HT-29 (cell line): Measurements from ENCODE around the gene KRTAP19-3. TPM values are rescaled to one million over a fixed set of nuclear protein-coding genes. Genes with fewer than 3 reads are reported as not detected.

Source experiments
- small RNA-seq: library from RNA; depleted of rRNA; stranded (forward); fragments of <200 nt; gene quantifications from one replicate; pipeline ENCODE3, GENCODE V24; 2014
- total RNA-seq: library from RNA; depleted of rRNA; stranded (reverse); fragments of >200 nt; shearing (Covaris generic); gene quantifications from 2 replicates; pipeline ENCODE4 v1.2.3, GENCODE V29; 2014; rRNA removed

KRTAP19-3 gene
- total RNA-seq, 1 experiment from 2014 or later, result not detected

Small RNA genes within 50 kb of the gene (small RNA-seq; reads per million reads assigned to genes)
- not detected for gene AP000567.1
- gene KRTAP19-10P, result not detected
- not detected for gene KRTAP19-11P
- gene KRTAP19-9P, result not detected

Other genes starting within 250 kb of the KRTAP19-3 start
- gene KRTAP24-1, start 209.1 kb downstream of the KRTAP19-3 start, total RNA-seq, result not detected in 2 replicates
- not detected in 2 replicates for gene KRTAP25-1, start 202.5 kb downstream of the KRTAP19-3 start, total RNA-seq
- not detected in 2 replicates for gene KRTAP26-1, start 171.7 kb downstream of the KRTAP19-3 start, total RNA-seq
- not detected in 2 replicates for gene KRTAP27-1, start 154.3 kb downstream of the KRTAP19-3 start, total RNA-seq
- not detected in 2 replicates for gene KRTAP23-1, start 143.4 kb downstream of the KRTAP19-3 start, total RNA-seq
- not detected in 2 replicates for gene KRTAP13-2, start 119.7 kb downstream of the KRTAP19-3 start, total RNA-seq
- not detected in 2 replicates for gene KRTAP13-1, start 96.0 kb downstream of the KRTAP19-3 start, total RNA-seq
- not detected in 2 replicates for gene KRTAP13-3, start 66.1 kb downstream of the KRTAP19-3 start, total RNA-seq
- gene KRTAP13-4, start 61.8 kb downstream of the KRTAP19-3 start, total RNA-seq, result not detected in 2 replicates
- not detected in 2 replicates for gene KRTAP15-1, start 51.7 kb downstream of the KRTAP19-3 start, total RNA-seq
- not detected in 2 replicates for gene KRTAP19-1, start 11.6 kb downstream of the KRTAP19-3 start, total RNA-seq
- gene KRTAP19-2, start 4.6 kb downstream of the KRTAP19-3 start, total RNA-seq, result not detected in 2 replicates
- not detected in 2 replicates for gene KRTAP19-4, start 5.2 kb upstream of the KRTAP19-3 start, total RNA-seq
- gene KRTAP19-5, start 10.1 kb upstream of the KRTAP19-3 start, total RNA-seq, result not detected in 2 replicates
- gene KRTAP19-6, start 49.9 kb upstream of the KRTAP19-3 start, total RNA-seq, result not detected in 2 replicates
- not detected in 2 replicates for gene KRTAP19-7, start 69.3 kb upstream of the KRTAP19-3 start, total RNA-seq
- not detected in 2 replicates for gene KRTAP22-2, start 98.4 kb upstream of the KRTAP19-3 start, total RNA-seq
- gene KRTAP6-3, start 100.4 kb upstream of the KRTAP19-3 start, total RNA-seq, result not detected in 2 replicates
- gene KRTAP6-2, start 106.9 kb upstream of the KRTAP19-3 start, total RNA-seq, result not detected in 2 replicates
- gene KRTAP22-1, start 109.1 kb upstream of the KRTAP19-3 start, total RNA-seq, result not detected in 2 replicates
- not detected in 2 replicates for gene KRTAP6-1, start 121.9 kb upstream of the KRTAP19-3 start, total RNA-seq
- gene KRTAP20-1, start 124.4 kb upstream of the KRTAP19-3 start, total RNA-seq, result not detected in 2 replicates
- not detected in 2 replicates for gene KRTAP20-4, start 128.6 kb upstream of the KRTAP19-3 start, total RNA-seq
- not detected in 2 replicates for gene KRTAP20-2, start 143.2 kb upstream of the KRTAP19-3 start, total RNA-seq
- gene KRTAP20-3, start 150.9 kb upstream of the KRTAP19-3 start, total RNA-seq, result not detected in 2 replicates
- gene KRTAP21-3, start 226.8 kb upstream of the KRTAP19-3 start, total RNA-seq, result not detected in 2 replicates